ENCODE measurements around the gene IDI1.
A peak's percentile ranks its signal among the peaks of the same experiment; 100 is the strongest.
"Not testable (repeated sequence)": the region's sequence is repeated elsewhere in the genome, so short reads cannot be mapped to it uniquely, and the experiment has no call there.

IDI1 gene
- 109 to 288 (median 174) reads per million in 18 experiments for total RNA-seq

DNA sequence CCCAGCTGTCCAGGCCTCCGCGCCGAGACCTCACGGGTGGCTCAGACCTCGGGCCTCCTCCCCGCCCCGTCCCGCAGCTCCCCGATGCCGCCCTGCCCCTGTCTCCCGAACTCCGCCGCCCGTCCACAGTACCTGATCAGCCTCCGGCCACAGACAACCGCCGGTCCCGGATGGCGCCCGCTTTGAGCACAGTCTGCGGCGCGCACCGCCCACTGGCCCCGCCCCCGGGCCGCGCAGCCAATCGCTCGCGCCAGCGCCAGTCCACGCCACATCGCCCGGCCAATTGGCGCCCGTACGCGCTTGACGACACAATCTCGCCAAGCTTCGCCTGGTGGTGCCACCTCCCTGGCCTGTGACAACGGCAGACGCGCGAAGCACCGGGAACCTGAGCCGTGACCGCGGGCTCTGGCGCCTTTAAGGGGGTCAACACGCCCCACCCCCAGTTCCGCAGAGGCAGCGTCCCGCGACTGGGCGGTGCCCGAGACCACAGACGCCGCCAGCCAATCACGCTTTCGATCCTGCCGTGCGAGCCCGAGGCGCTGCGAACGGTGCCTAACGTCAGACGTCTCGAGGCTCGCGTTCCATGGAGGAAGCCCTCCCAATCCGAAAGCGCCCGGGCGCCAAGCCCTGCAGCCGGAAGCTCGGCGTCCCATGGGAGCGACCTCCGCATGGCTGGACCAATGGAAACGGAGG lies at the start of gene IDI1:
Gene IDI1, minus strand, starts transcription at position 388 of the 693 bp plus-strand sequence. Its CDS starts 116 bp downstream, at position 272.
- DNase-seq, result peak; percentile 99 to 100

DNA sequence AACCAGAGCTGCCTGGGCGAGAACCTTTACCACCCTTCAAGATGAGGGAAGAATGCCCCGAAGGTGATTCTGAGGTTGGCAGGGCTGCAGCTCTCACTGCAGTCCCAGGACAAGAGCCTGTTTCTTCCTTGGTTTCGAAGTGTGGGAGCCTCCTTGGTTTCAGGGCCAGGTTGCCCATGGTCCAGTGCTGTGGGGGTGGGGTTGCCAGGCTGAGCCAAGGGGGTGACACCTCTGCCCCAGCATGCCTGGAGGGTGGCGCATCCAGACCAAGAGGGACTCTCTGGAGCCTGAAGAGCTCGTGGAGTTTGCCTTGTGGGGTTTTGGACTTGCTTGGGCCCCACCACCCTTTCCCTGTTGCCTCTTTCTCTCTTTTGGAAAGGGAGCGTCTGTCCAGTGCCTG lies 48.5 kb upstream of the IDI1 start:
- no peak for DNase-seq

DNA sequence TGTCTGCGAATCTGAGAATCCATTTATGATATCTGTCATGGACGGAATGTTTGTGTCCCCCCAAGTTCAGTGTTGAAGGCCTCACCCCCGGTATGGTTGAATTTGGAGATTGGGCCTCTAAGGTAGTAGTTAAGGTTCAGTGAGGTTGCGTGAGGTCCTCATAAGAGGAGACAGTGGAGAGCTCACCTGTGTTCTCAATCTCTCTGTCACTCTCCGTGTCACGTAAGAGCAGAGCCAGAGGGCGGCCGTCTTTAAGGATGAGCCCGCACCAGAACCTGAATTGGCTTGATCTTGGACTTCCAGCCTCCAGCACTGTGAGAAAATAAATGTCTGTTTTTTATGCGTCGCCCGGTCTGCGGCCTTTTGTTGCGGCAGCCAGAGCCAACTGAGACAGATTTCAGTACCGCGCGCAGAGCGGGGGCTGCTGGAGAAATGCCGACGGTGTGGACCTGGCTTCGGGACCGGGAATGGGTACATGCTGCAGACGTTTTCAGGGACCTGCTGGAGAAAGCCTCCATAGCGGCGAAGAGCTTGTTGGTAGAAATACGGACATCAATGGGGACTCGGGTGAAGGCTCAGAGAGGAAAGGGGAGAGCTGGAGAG lies 47.5 kb upstream of the IDI1 start:
- no peak for DNase-seq

DNA sequence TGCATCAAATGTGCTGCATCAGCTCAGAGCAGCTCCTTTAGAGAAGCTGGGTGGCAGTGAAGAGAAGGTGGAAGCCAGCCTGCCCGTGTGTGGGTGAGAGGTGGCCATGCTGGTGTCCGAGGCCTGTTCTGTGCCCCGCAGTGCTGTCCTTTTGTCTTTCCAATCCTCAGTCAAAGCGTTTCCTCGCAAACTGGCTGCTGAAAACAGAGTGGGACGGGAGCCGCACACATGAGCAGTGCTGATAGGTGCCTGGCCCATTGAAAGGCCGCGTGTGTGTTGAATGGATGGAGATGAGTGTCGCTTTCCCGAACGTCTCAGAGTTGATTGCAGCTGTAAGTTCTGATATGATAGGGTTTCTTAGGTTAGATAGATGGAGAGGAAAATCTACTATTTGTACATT lies 46.6 kb upstream of the IDI1 start:
- no peak for DNase-seq

DNA sequence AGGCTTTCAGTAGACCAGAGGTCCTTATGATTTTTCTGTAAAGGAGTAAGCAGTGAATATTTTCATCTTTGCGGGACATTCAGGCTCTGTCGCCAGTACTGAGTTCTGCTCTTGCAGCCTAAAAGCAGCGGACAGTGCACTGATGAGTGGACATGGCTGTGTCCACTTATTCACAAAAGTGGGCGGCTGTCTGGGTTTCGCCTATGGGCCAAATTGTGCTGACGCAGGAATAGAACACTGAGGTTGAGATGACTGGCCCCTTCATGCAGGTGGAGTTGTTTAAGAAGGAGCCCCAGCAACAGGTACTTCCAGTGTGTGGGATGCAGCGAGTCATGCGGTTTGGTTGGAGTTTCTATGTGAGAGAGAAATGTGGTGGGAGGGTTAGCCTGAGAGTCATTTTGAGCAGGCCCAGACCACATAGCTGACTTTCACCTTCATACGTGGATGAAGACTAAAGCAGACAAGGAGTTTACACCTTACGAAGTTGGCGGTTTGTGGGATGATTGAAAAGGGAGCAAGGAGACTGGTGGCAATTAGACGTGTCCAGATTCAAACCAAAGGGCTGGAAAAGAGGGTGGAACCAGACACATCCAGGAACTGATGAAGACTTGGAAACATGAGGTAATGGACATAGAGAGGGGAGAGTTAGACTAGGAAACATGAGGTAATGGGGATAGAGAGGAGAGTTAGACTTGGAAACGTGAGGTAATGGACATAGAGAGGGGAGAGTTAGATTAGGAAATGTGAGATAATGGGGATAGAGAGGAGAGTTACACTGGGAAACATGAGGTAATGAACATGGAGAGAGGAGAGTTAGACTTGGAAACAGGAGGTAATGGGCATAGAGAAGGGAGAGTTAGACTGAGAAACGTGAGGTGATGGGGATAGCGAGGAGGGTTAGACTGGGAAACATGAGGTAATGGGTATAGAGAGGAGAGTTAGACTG lies 45.5 kb upstream of the IDI1 start:
- DNase-seq, result no peak

DNA sequence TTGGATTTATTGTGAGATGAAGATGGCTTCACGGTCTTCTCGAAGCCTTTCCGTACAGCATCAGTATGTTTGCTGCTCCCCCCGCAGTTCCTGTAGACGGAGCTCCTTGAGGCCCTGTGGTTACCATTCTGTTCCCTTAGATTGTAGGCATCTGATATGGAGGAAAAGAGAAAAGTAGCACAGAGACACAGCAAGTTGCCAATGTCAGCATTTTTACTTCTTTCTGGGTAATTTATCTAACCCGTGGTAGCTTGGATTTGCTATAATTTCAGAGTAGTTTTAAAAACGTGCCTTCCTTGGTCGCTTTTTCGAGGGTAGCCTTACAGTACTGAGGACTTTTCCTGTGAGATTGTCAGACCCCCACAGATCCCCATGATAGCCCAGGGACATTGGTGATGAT lies 44.8 kb upstream of the IDI1 start:
- DNase-seq, result no peak

DNA sequence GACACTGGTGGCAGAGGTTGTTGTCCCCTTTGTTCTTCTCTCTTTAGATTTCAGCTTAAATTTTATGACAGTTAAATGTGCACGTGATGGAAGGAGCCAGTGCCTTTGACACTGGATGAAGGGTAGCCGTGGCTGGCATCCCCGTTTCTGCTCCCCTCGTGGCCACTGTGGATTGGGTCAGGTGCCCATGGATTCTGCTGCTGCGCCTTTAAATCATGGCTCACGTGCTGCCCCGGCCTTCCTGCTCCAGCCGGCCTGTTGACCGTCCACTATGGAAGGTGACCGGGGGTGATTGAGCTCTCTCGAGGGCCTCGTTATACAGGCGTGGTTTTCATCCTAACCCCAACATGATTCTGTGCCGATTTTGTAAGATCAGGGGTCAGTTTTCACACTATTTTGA lies 41.8 kb upstream of the IDI1 start:
- no peak for DNase-seq

DNA sequence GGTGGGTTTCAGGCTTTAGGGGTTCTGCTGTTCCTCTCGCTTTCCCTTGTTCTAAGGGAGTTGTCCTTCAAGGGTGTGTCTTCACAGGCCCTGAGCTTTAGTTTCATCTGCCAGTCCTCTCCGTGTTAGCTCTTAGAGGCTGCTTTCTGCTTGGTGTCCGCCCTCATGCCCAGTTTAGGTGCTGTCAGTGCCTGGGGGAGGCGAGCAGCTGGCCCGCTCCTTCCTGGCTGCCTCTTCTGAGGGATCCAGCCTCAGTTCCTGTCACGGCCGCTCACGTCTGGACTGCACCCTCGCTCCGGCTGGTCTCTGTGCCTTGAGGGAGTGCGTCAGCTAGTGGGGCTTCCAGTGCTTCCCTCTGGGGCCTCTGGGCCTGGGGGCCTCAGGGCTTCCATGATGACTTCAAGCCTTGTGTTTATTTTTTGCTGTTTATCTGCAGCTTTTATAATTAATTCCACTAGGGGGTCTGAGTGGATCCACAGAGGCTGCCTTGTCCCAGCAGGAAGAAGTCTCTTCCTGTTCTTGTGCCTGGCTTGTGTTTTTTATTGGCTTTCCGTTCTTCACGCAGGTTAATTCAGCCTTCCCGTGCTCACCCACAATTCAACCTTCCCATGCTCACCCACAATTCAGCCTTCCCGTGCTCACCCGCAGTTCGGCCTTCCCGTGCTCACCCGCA lies 40.2 kb upstream of the IDI1 start:
- DNase-seq, result no peak

DNA sequence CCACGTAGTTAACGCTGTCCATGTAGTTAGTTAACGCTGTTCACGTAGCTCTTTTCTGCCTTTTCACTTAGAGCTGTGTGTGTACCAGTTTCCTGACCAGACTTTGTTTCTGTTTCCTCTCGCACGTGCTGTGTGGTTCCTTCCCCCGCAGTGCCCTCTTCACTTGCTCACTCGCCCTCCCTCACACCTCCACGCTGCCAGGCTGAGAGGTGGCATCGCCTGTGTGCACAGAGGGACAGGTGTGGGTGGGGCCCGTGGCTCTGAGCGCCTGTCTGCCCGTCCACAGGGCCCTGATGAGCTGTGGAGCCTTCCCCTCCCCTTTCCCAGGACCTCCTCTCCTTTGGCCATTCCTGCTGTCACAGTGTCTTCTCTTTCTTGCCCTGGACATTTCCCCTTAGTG lies 37.9 kb upstream of the IDI1 start:
- no peak for DNase-seq

DNA sequence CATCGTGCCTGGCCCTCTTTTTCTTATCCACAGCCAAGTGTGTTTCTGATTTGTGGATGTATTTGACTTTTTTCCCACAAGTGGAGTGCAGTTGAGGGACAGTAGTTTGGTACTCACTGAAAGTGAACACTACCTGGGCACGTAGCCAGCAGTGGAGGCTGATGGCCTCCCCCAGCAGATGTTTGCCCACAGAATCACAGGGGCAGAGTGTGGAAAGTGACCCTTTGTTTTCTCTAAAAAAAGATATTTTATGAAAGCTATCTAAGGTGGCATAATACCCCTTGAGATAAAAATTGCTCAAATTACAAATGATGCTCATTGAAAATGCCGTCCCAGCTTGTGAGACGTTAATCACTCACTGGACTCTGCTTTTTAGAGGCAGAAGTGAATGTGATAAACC lies 36.3 kb upstream of the IDI1 start:
- no peak for DNase-seq

DNA sequence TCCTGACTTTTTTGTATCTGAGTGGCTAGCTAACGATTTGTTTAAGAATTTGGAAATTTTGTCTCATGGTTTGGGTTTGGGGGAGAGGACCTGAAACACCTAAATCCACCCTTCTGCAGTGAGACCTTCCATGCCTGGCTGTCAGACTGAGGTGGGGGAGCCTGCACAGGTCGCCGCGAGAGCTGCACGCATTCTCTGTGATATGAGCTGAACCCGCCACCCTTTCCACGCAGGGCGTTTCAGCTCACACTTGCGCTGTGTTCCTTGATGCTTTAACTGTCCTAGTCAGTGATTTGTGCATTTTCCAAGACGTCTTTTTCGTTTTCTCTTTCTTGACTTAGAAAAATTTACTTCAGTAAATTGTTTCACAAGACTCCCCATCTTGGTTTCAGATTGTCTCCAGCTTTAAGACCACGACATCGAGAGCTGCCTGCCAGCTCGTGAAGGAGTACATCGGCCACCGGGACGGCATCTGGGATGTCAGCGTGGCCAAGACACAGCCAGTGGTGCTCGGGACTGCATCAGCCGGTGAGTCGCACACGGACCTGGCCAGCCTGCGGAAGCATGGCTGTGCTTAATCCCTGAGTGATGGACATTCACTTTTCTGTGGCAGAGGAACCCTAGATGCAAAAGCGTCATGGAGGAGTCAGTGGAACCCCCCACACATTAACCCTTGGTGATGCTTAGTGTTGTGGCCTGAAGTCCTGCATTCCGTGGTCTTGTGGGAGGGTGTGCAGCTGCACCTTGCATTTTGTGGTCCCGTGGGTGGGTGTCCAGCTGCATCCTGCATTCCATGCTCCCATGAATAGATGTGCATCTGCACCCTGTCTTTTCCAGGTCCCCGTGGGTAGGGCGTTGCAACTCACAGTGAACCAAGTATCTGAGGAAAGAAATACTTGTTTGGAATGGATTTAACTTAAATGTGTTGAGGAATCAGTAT lies 35.4 kb upstream of the IDI1 start:
- DNase-seq, result no peak

DNA sequence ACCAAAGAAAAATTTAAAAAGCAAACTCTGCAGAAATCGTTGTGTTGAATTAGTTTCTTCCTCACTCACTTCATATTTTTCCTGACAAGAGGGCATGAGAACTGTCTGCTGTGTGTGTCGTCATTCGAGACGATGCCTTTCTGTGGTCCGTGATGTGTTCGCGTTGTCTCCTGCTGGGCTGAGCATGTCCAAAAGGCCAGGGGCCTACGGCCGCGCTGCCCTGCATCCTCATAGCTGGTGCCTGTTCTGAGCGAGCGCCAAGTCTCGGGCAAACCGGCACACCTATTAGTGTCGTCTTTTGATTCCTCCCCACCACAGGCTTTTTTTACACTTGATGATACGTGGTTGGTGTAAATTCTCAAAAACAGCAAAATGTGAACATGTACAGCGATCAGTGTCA lies 34.7 kb upstream of the IDI1 start:
- no peak for DNase-seq

DNA sequence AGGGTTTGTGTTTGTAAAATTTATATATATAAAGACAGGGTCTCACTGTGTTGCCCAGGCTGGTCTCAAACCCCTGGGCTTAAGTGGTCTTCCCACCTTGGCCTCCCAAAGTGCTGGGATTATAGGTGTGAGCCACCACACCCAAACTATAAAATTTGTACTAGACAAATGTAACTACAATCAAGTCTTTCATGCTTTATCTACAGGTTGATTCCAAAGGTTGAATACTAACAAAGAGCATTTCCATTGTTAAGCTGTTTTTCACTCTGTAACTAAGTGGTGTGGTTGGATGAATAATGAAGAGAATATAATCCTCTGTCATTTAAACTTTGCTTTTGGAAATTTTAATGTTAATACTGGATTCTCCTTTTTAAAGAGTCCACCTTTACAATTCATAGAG lies 29.7 kb upstream of the IDI1 start:
- no peak for DNase-seq

DNA sequence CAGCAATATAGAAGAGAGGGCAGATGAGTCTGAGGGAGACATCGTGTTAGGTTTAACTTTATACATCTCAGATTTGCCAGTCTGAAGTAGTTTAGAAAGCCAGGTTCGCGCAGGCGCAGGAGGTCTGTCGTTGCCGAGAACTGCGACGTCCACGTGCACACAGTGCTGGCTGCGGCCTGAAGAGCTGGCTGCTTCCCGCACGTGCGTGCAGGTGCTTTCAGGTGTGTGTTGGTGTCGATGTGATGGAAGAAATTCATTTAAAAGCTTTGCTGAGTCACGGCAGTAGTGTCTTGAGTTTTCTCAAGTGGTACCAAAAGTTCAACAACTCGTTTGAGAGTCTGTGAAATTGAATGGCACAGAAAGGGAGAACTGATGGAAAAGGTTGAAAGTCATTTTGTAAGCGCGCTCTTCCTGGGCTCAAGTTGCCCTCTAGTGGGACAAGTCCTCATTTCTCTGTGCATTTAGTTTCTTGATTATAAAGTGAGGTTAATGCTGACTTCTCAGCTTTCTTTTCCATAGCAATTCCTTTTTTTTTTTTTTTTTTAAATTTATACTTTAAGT lies 25.9 kb upstream of the IDI1 start:
- DNase-seq, result peak; percentile 34 to 36

DNA sequence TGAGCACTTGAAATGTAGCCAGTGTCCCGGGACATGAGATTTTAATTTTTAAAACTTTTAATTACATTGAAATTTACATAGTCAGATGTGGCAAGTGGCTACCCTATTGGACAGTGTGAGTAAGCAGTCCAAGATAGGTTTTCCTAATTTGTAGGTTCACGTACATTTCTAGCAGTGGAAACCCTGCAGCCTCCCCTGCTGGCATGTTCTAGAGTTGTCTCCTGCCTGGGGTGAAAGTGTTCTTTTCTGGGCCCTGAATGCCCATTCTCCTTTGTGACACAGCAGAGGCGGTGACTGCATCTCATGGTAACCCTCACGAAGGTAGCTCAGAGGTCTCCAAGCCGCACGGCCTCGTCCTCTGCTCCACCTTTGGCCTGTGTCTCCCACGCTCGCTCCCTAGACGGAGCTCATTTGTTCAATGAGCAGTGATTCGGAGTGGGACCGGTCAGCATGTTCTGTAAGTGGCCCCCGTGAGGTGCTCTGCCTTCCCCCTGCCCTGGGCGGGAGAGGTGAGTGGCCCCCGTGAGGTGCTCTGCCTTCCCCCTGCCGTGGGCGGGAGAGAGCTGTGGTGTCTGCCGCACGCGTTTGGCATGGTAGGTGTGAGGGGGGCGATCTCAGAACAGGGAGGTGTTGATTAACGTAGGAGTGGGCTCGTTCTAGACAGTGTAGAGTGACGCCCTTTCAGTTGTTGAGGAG lies 25.3 kb upstream of the IDI1 start:
- peak in 1 of 2 donors; percentile 12 for DNase-seq

DNA sequence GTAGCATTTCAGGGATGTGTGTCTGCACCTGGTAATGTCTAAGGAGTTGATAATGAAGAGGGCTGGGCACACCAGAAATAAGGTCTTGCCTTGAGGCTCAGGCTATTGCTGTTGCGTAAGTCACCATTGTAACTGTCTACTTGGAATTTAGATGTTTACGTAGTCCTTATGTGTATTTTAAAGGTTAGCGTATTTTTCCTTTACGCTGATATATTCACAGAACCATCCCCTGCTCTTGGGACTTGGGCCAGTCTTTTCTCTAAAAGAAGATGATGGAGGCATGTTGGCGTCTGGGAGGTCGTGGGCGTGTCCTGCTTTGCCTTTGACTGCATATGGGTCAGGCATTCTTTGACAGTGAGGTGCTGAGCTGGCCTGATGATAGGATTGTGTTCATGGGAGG lies 22.0 kb upstream of the IDI1 start:
- DNase-seq, result peak in 1 of 2 donors; percentile 6

DNA sequence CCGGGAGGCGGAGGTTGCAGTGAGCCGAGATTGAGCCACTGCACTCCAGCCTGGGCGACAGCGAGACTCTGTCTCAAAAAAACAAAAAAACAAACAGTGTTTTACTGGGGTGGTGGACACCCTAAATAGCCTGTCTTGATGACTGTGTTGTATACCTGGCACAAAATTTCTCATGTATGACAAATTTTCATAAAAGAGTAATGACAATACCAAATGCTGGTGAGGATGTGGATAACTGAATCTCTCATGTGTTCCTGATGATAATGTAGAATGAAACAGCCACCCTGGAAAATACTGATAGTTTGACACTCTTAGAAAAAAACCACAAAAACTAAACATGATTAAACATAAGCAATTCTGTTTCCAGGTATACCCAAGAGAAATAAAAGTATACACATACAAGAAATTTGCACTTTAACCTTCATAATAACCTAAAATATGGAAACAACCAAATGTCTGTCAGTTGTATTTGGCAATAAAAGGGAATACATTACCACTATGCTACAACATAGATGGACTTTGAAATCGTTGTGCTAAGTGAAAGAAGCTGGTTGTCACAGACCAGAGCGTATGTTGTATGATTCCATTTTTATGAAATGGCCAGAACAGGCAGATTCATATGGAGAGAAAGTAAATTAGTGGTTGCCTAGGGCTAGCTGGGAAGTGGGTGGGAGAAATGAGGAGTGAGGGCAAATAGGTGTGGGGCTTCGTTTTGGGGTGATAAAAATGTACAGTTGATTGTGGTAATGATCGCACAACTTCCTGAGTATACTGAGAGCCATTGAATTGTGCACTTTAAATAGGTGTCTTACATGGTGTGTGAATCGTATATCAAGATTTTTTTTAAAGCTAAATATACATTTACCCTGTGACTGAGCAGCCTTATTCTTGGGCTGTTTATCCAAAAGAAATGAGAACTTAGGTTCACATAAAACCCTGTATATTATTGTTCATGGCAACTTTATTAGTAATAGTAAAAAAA lies 19.8 kb upstream of the IDI1 start:
- DNase-seq, result no peak

DNA sequence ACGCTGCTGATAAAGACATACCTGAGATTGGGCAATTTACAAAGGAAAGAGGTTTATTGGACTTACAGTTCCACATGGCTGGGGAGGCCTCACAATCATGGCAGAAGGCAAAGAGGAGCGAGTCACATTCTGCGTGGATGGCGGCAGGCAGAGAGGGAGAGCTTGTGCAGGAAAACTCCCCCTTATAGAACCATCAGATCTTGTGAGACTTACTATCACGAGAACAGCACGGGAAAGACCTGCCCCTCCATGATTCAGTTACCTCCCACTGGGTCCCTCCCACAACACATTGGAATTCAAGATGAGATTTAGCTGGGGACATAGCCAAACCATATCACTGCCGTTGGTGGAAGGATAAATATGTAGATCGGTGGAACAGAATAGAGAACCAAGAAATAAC lies 17.8 kb upstream of the IDI1 start:
- DNase-seq, result not testable (repeated sequence)

DNA sequence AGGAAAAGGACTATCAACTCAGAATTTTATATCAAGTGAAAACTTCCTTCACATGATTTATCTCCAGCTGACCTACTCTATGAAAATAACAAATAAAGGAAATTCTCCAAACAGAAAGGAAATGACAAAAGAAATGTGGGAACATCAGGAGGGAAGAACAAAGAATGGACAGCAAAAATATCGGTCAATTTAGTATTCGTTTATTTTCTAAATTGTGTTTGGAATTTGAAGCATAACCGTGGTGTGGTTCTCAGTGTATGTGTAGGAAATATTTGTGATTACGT lies 16.0 kb upstream of the IDI1 start:
- DNase-seq, result no peak
